Neural cell (in vitro differentiated cells): ENCODE data around the gene BABAM2. TPM values are rescaled to one million over a fixed set of nuclear protein-coding genes. Genes with fewer than 3 reads are reported as not detected.
"Not testable (repeated sequence)": the region's sequence is repeated elsewhere in the genome, so short reads cannot be mapped to it uniquely, and the experiment has no call there.

Experiments
- H2AFZ ChIP-seq: fragments of 200-600, 300-800 bp; sonication (generic), shearing (Covaris generic); 2 replicates; pipeline ENCODE4 v1.6.0; 2014; ENCODE audit warnings: low read depth, mild to moderate bottlenecking, antibody characterized with exemption, low read length, moderate library complexity
- H3F3A ChIP-seq: fragments of 200-600 bp; shearing (Covaris generic); 2 replicates; pipeline ENCODE4 v1.6.1; 2016; ENCODE audit warnings: mild to moderate bottlenecking, moderate library complexity, mixed read lengths, antibody characterized with exemption, low read length; ENCODE audit not compliant: insufficient read depth, poor library complexity, severe bottlenecking
- H3K27ac ChIP-seq: fragments of 200-600, 300-800 bp; sonication (generic), shearing (Covaris generic); 2 replicates; pipeline ENCODE4 v1.5.1; 2014; ENCODE audit warnings: mild to moderate bottlenecking, low read length, moderate library complexity
- H3K27me3 ChIP-seq: fragments of 300-800, 200-600 bp; sonication (generic), shearing (Covaris generic); 2 replicates; pipeline ENCODE4 v1.6.0; 2014; ENCODE audit warnings: mild to moderate bottlenecking, low read depth, low read length, moderate library complexity; ENCODE audit not compliant: insufficient read depth
- H3K36me3 ChIP-seq: fragments of 300-800, 200-600 bp; sonication (generic), shearing (Covaris generic); 2 replicates; pipeline ENCODE4 v1.5.1; 2014; ENCODE audit warnings: mild to moderate bottlenecking, antibody characterized with exemption, low read length, moderate library complexity; ENCODE audit not compliant: insufficient read depth
- H3K4me2 ChIP-seq: fragments of 300-800, 200-600 bp; sonication (generic), shearing (Covaris generic); 2 replicates; pipeline ENCODE4 v1.6.0; 2014; ENCODE audit warnings: mild to moderate bottlenecking, low read length
- H3K4me3 ChIP-seq: fragments of 300-800, 200-600 bp; sonication (generic), shearing (Covaris generic); 2 replicates; pipeline ENCODE4 v1.5.1; 2014; ENCODE audit warnings: mild to moderate bottlenecking, low read length, moderate library complexity
- H3K79me2 ChIP-seq: fragments of 200-600 bp; shearing (Covaris generic); replicated peaks from 2 replicates; pipeline ENCODE4 v1.6.0; 2014; ENCODE audit warnings: mild to moderate bottlenecking, low read length, moderate library complexity; ENCODE audit not compliant: insufficient read depth
- H3K9ac ChIP-seq: fragments of 300-800, 200-600 bp; sonication (generic), shearing (Covaris generic); 2 replicates; pipeline ENCODE4 v1.6.1; 2016; ENCODE audit warnings: mild to moderate bottlenecking, low read length, mixed read lengths
- H3K9me2 ChIP-seq: fragments of 200-600 bp; shearing (Covaris generic); 2 replicates; pipeline ENCODE4 v1.6.1; 2016; ENCODE audit warnings: mild to moderate bottlenecking, low read length, mixed read lengths; ENCODE audit not compliant: insufficient read depth
- H3K9me3 ChIP-seq: fragments of 200-600, 300-800 bp; sonication (generic), shearing (Covaris generic); 2 replicates; pipeline ENCODE4 v1.6.1; 2016; ENCODE audit warnings: mild to moderate bottlenecking, mixed run types, low read length, moderate library complexity, mixed read lengths
- H4K20me1 ChIP-seq: fragments of 200-600 bp; shearing (Covaris generic); 2 replicates; pipeline ENCODE4 v1.6.1; 2016; ENCODE audit warnings: mild to moderate bottlenecking, mixed run types; ENCODE audit not compliant: insufficient read depth
- CTCF ChIP-seq: fragments of 450-650 bp; IDR thresholded peaks from 2 replicates; pipeline ENCODE4 v1.5.1; 2014; ENCODE audit warnings: antibody characterized with exemption, mild to moderate bottlenecking, moderate library complexity; ENCODE audit not compliant: poor library complexity, severe bottlenecking
- EP300 ChIP-seq: fragments of 450-650 bp; conservative IDR thresholded peaks from 2 replicates; pipeline ENCODE4 v1.6.1; 2014; ENCODE audit warnings: antibody characterized with exemption, mild to moderate bottlenecking, moderate library complexity; ENCODE audit not compliant: poor library complexity, severe bottlenecking
- MXI1 ChIP-seq: fragments of 450-650 bp; conservative IDR thresholded peaks from 2 replicates; pipeline ENCODE4 v1.6.1; 2014; ENCODE audit warnings: antibody characterized with exemption, mild to moderate bottlenecking; ENCODE audit not compliant: poor library complexity, severe bottlenecking
- RAD21 ChIP-seq: fragments of 450-650 bp; conservative IDR thresholded peaks from 2 replicates; pipeline ENCODE4 v1.6.1; 2014; ENCODE audit warnings: antibody characterized with exemption, mild to moderate bottlenecking, moderate library complexity
- TAF1 ChIP-seq: IDR thresholded peaks from 2 replicates; pipeline ENCODE4 v1.6.1; 2012; ENCODE audit warnings: low read depth
- polyA plus RNA-seq: library from polyadenylated mRNA; depleted of rRNA; stranded (reverse); fragments of >200 nt; gene quantifications from 2 replicates; pipeline ENCODE4 v1.2.3, GENCODE V29; 2014
- TF ChIP-seq, protein P1 (sequence below): IDR thresholded peaks from 2 replicates; pipeline ENCODE4 v1.6.1; 2012; ENCODE audit warnings: borderline replicate concordance

Gene BABAM2
- polyA plus RNA-seq, 1 donor from 2014 or later: 15.3 TPM

GRCh38 chr2:28327956-28328922, 437.7 kb downstream of the BABAM2 start:
- H3K4me2 ChIP-seq: no peak overlapping the region
- H3K4me3 ChIP-seq: no peak overlapping the region
- TF ChIP-seq, protein P1, sequence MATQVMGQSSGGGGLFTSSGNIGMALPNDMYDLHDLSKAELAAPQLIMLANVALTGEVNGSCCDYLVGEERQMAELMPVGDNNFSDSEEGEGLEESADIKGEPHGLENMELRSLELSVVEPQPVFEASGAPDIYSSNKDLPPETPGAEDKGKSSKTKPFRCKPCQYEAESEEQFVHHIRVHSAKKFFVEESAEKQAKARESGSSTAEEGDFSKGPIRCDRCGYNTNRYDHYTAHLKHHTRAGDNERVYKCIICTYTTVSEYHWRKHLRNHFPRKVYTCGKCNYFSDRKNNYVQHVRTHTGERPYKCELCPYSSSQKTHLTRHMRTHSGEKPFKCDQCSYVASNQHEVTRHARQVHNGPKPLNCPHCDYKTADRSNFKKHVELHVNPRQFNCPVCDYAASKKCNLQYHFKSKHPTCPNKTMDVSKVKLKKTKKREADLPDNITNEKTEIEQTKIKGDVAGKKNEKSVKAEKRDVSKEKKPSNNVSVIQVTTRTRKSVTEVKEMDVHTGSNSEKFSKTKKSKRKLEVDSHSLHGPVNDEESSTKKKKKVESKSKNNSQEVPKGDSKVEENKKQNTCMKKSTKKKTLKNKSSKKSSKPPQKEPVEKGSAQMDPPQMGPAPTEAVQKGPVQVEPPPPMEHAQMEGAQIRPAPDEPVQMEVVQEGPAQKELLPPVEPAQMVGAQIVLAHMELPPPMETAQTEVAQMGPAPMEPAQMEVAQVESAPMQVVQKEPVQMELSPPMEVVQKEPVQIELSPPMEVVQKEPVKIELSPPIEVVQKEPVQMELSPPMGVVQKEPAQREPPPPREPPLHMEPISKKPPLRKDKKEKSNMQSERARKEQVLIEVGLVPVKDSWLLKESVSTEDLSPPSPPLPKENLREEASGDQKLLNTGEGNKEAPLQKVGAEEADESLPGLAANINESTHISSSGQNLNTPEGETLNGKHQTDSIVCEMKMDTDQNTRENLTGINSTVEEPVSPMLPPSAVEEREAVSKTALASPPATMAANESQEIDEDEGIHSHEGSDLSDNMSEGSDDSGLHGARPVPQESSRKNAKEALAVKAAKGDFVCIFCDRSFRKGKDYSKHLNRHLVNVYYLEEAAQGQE: no peak
- TF ChIP-seq RAD21 (no peak), TAF1 (no peak), EP300 (no peak)
- no peaks in the 10 kb centered on the region for H3F3A ChIP-seq
- H3K9ac ChIP-seq: no peak overlapping the region
- H3K27me3 ChIP-seq: no peaks in the 10 kb centered on the region
- H4K20me1 ChIP-seq: no peaks in the 10 kb centered on the region
- no peaks in the 10 kb centered on the region for H3K79me2 ChIP-seq
- H3K9me2 ChIP-seq: no peaks in the 10 kb centered on the region
- H3K27ac ChIP-seq: no peak overlapping the region
- no peaks in the 10 kb centered on the region for H3K36me3 ChIP-seq
- H3K9me3 ChIP-seq: no peaks in the 10 kb centered on the region
- H2AFZ ChIP-seq: no peak overlapping the region

GRCh38 chr2:28329184-28329583, 438.7 kb downstream of the BABAM2 start:
- Histone ChIP-seq H2AFZ (no peak overlapping the region), H3K9ac (no peak overlapping the region), H3K79me2 (no peaks in the 10 kb centered on the region), H3K4me2 (no peak overlapping the region), H3K27me3 (no peaks in the 10 kb centered on the region), H3K4me3 (no peak overlapping the region), H3K9me3 (no peaks in the 10 kb centered on the region), H3F3A (no peaks in the 10 kb centered on the region), H3K36me3 (no peaks in the 10 kb centered on the region), H3K27ac (no peak overlapping the region), H3K9me2 (no peaks in the 10 kb centered on the region), H4K20me1 (no peaks in the 10 kb centered on the region)
- no peak for TF ChIP-seq CTCF
- TF ChIP-seq EP300: no peak
- TF ChIP-seq, protein P1: no peak
- no peak for TF ChIP-seq MXI1
- TF ChIP-seq TAF1: no peak

DNA sequence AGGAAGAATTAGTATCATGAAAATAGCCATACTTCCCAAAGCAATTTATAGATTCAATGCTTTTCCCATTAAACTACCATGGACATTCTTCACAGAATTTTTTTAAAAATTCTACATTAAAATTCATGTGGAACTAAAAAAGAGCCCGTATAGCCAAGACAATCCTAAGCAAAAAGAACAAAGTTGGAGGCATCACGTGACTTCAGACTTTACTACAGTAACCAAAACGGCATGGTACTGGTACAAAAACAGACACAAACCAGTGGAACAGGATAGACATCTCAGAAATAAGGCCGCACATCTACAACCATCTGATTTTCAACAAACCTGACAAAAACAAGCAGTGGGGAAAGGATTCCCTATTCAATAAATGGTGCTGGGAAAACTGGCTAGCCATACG, 440.2 kb downstream of the BABAM2 start:
- not testable (repeated sequence) for H3K27me3 ChIP-seq, H3F3A ChIP-seq, H3K79me2 ChIP-seq, H3K27ac ChIP-seq, H4K20me1 ChIP-seq, H3K4me2 ChIP-seq, H3K9me2 ChIP-seq, H3K9me3 ChIP-seq, H2AFZ ChIP-seq, H3K9ac ChIP-seq, H3K36me3 ChIP-seq, H3K4me3 ChIP-seq

DNA sequence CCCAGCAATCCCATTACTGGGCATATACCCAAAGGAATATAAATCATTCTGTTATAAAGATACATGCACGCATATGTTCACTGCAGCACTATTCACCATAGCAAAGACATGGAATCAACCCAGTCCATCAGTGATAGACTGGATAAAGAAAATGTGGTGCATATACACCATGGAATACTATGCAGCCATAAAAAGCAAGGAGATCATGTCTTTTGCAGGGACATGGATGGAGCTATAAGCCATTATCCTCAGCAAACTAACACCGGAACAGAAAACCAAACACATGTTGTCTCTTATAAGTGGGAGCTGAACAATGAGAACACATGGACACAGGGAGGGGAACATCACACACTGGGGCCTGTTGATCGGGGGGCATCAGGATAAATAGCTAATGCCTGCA, 441.3 kb downstream of the BABAM2 start:
- not testable (repeated sequence) for H3K79me2 ChIP-seq, H3K27ac ChIP-seq, H3K9me3 ChIP-seq, H3K4me2 ChIP-seq, H3K36me3 ChIP-seq, H2AFZ ChIP-seq, H3K27me3 ChIP-seq, H4K20me1 ChIP-seq, H3K4me3 ChIP-seq, H3K9ac ChIP-seq, H3F3A ChIP-seq, H3K9me2 ChIP-seq
